Astrocyte of the spinal cord (primary cell): Measurements from ENCODE around the gene ARMC8.

Source experiments
- DNase-seq: peaks from one replicate; pipeline ENCODE4 v3.0.0; 2011; ENCODE audit warnings: low read depth, low spot score
- H3K4me3 ChIP-seq: 2 replicates; pipeline ENCODE4 v1.5.1; 2011; ENCODE audit warnings: low read depth, mild to moderate bottlenecking, low read length, moderate library complexity
- in situ Hi-C: cut with HindIII; loops from 2 replicates; pipeline ENCODE4 v1.10.0; 2017; ENCODE audit warnings: low sequenced_read_pairs
- TF ChIP-seq, protein P1 (sequence below): IDR thresholded peaks from 2 replicates; pipeline ENCODE4 v1.5.1; 2012; ENCODE audit warnings: low read depth, mild to moderate bottlenecking, low read length, inconsistent platforms

The ARMC8 gene

DNA sequence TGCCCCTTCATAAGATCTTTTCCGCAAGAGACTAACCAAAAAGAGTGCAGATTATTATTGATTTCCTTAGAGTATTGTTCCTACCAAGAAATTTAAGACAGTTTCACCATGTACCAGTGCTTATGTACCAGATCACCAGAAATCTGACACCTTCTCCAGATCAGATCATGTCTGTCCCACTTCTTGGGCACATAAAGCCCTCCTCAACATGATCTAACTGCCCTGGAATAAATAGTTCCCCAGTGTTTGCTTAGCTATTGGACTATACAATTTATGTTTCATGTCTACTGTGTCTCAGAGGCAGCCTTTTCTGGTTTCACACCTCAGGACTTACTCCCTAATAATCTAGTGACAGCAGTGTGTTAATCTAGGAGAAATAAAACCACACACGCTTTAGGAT, 95.7 kb downstream of the ARMC8 start:
- in situ Hi-C loops = no loop called here
- TF ChIP-seq, protein P1, sequence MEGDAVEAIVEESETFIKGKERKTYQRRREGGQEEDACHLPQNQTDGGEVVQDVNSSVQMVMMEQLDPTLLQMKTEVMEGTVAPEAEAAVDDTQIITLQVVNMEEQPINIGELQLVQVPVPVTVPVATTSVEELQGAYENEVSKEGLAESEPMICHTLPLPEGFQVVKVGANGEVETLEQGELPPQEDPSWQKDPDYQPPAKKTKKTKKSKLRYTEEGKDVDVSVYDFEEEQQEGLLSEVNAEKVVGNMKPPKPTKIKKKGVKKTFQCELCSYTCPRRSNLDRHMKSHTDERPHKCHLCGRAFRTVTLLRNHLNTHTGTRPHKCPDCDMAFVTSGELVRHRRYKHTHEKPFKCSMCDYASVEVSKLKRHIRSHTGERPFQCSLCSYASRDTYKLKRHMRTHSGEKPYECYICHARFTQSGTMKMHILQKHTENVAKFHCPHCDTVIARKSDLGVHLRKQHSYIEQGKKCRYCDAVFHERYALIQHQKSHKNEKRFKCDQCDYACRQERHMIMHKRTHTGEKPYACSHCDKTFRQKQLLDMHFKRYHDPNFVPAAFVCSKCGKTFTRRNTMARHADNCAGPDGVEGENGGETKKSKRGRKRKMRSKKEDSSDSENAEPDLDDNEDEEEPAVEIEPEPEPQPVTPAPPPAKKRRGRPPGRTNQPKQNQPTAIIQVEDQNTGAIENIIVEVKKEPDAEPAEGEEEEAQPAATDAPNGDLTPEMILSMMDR = no peak
- H3K4me3 ChIP-seq = no peak overlapping the region
- no peak for DNase-seq

DNA sequence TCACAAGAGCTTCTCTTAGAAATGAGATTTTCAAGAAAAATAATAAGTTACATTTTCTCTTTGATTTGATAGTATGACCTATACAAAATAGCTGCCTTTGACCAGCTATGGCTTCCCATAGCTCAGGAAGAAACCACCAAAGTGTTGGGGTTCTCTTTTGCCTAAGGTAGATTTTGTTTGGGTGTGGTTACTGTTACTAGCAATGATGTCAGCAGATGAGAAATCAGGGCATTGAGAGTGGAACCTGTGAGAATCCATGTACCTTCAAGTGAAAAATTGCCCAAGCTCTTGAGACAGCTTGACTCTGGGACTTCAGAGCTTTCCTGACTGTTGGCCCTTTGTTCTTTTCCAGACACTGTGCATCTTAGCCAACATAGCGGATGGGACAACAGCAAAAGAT, 97.0 kb downstream of the ARMC8 start:
- TF ChIP-seq, protein P1 = no peak
- in situ Hi-C loops = no loop called here
- no peak for DNase-seq
- no peak overlapping the region for H3K4me3 ChIP-seq

DNA sequence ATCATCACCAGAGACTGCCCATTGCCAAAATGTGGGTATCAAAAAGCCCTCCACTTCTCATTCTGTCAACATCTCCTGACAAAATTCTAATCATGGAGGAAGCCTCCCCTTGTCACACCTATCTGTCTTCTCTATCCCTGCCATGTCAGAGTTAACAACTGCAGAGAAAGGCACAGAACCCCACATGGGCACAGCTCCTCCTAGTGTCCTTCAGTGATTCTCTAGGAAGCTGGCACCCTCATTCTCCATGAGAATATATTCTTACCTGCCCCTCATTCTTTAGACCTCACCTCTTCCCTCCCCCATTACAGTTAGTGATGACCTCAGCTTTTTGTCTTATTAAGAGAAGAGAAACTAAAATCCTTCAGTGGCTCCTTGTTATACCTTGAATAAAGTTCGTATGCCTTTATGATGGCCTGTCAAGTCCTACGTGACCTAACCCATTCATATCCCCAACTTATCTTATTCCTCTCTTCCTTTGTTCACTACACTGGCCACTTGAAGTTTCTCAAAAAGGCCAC, 97.9 kb downstream of the ARMC8 start:
- H3K4me3 ChIP-seq = no peak overlapping the region
- TF ChIP-seq, protein P1 = peak; percentile 18
- DNase-seq = no peak
- in situ Hi-C loops = no loop called here

DNA sequence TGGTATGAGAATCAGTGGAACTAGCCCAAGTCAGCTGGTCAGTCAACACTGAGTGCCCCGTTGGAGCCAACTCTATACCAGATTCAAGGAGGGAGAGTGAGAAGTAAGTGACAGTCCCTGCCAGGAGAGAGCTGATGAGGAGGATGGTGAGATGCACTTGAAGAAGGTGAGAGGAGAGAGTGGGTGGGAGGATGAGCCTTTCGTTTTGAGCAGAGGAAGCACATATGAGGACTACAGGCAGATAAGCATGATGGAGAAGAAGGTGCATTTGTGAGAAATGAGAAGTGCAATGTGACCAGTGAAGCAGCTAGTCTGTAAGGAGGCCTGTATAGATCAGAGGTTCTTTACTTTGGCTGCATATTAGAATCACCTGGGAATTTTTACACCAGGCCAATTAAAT, 102.2 kb downstream of the ARMC8 start:
- TF ChIP-seq, protein P1 = no peak
- DNase-seq = no peak
- in situ Hi-C loops = no loop called here
- H3K4me3 ChIP-seq = no peak overlapping the region

DNA sequence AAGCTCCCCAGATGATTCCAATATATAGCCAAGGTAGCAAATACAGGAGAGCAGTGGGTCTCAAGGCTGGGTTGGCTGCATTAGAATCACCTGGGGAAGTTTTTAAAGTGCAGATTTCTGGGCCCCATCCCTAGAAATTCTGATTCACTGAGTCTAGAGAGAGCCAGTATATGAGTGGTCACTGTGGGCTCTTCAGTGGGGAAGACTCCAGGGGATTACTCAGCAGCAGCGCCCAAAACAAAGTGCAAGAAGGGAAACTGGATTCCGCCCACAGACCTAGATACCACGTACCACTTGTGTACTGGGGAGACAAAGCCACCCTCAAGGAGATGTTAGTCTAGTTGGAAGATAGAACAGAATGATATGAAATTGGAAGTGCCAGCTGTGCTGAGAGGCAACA, 102.6 kb downstream of the ARMC8 start:
- DNase-seq = no peak
- in situ Hi-C loops = no loop called here
- no peak overlapping the region for H3K4me3 ChIP-seq
- TF ChIP-seq, protein P1 = no peak

DNA sequence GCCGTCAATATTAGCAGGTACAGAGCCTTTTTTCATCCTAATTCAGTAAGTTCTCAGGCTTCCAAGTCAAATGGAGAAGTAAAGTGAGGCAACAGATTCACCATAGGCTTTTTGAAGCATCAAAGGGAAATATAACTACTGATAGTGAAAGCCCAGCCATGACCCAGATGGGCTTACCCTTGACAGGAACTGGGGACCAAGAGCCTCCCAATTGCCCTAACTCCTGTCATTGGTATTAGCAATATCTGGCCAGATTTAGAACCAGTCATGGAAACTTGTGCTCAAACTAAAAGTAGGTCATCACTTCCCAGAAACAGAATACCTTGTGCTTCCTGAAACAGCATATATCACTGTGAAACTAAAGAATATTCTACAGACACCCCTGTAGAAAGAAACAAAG, 109.5 kb downstream of the ARMC8 start:
- no peak for DNase-seq
- in situ Hi-C loops = no loop called here
- H3K4me3 ChIP-seq = no peak overlapping the region
- TF ChIP-seq, protein P1 = no peak
